C4-2B (cell line): ENCODE measurements around the gene SIRT5.
A peak's percentile ranks its signal among the peaks of the same experiment; 100 is the strongest.

Experiments
- H3K27ac ChIP-seq: fragments of 450-650 bp; 2 replicates; pipeline ENCODE4 v1.5.1; 2017
- CTCF ChIP-seq: fragments of 450-650 bp; conservative IDR thresholded peaks from 2 replicates; pipeline ENCODE4 v1.5.1; 2017; ENCODE audit warnings: mild to moderate bottlenecking
- ZFX ChIP-seq: fragments of 450-650 bp; IDR thresholded peaks from 2 replicates; pipeline ENCODE4 v1.6.1; 2017

The SIRT5 gene

GRCh38 chr6:13538084-13538483 is 36.3 kb upstream of the SIRT5 start:
- no peak overlapping the region for H3K27ac ChIP-seq
- TF ChIP-seq CTCF (peak; percentile 65), ZFX (no peak)

GRCh38 chr6:13538600-13538999 is 35.8 kb upstream of the SIRT5 start:
- H3K27ac ChIP-seq = no peak overlapping the region
- TF ChIP-seq ZFX (no peak), CTCF (no peak; the same call in 1 of the 2 replicates)

GRCh38 chr6:13539572-13539971 is 34.8 kb upstream of the SIRT5 start:
- H3K27ac ChIP-seq = no peak overlapping the region
- TF ChIP-seq ZFX (no peak), CTCF (no peak)

GRCh38 chr6:13541496-13541895 is 32.9 kb upstream of the SIRT5 start:
- TF ChIP-seq ZFX (no peak), CTCF (no peak)

DNA sequence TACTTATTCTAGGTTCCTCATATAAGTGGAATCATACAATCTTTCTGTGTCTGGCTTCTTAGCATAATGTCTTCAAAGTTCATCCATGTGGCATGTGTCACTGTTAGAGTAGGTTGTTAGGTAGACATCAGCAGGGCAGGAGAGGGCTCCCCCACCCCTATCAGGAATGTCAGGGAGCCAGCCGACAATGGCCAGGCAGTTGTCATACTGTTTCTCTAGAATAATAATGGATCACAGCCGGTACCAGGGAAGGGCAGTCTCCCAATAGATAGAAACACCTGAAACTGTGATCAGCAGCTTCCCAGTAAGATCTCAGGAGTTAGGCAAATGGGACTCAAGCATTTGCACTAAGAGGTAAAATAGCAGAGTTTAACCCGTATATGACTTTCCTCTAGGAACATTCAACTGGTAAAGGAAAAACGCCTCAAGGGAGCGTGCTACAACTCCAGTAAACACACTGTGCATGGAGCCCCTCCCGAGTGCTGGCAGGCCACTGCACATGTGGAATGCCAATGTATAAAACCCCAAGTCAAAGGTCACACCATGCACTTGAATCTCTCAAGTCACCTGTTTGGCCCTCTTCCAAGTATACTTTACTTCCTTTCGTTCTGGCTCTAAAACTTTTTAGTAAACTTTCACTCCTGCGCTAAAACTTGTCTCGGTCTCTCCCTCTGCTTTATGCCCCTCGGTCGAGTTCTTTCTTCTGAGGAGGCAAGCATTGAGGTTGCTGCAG is 29.8 kb upstream of the SIRT5 start:
- TF ChIP-seq ZFX = no peak
- no peak for TF ChIP-seq CTCF

More at GRCh38 chr6:13541496-13541895, 32.9 kb upstream of the SIRT5 start:
- H3K27ac ChIP-seq = no peak overlapping the region

GRCh38 chr6:13545885-13546284 is 28.5 kb upstream of the SIRT5 start:
- TF ChIP-seq ZFX (no peak), CTCF (no peak)
- no peak overlapping the region for H3K27ac ChIP-seq

More for the DNA sequence above, 29.8 kb upstream of the SIRT5 start:
- H3K27ac ChIP-seq = no peak overlapping the region

DNA sequence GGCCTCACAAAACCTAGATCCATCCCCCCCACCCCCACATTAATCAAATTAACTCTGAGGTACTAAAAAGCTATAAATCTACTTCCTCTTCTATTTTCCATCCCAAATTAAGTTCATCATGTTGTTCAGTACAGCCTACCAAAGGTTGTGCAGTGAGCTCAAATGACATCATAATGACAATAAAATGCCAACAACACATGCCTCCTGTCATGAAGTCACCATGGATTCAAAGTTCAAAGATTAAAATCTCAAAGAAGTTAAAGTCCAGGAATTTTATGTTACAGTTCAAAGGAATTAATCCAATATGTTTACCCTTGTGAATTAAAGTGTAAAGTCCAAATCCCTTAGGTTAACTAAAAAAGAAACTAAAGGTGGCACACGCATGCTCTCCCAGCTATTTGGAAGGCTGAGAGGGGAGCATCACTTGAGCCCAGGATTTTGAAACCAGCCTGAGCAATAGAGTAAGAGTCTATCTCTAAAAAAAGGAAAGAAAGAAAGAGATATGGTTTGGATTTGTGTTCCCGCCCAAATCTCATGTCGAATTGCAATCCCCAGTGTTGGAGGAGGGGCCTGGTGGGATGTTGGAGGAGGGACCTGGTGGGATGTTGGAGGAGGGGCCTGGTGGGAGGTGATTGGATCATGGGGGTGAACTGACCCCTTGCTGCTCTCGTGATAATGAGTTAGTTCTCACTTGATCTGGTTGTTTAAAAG is 25.7 kb upstream of the SIRT5 start:
- TF ChIP-seq CTCF (no peak), ZFX (no peak)

More for the DNA sequence above, 25.7 kb upstream of the SIRT5 start:
- no peak overlapping the region for H3K27ac ChIP-seq
